ENCODE measurements around the gene TFR2. TPM values are rescaled to one million over a fixed set of nuclear protein-coding genes. Genes with fewer than 3 reads are reported as not detected.

Gene TFR2
- total RNA-seq, 1 donor from 2014 or later, result 0.25 TPM

DNA sequence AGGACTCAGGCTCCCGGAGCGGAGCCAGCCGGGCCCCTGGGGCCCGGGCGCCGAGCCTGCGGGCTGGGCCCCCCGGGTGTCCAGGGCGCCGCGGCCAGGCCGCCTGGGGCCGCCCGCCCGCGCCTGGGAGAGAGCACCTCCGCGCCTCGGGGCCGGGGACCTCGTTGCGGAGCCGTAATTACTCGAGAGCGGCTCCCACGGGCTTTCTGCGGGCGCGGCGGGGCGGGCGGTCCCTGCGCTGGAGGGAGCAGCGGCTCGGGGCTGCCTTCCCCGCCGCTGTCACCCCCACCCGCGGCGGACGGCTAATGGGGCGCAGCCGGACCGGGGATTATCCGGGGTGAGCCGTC lies 33.7 kb upstream of the TFR2 start:
- peaks cover 36% of the 10 kb centered on the region for H3K4me1 ChIP-seq
- DNase-seq (ENCODE audit: extremely low spot score in 2 of 2), result no peak
- no peaks in the 10 kb centered on the region for H3K9me3 ChIP-seq
- peak overlapping the region; percentile 94 to 99 for H3K4me3 ChIP-seq
- TF ChIP-seq POLR2A (IDR thresholded peaks at IDR 0.05) (no peak), CTCF (IDR thresholded peaks at IDR 0.05) (no peak), POLR2AphosphoS5 (IDR thresholded peaks at IDR 0.05; ENCODE audit: insufficient read depth in 1 of 2, low read depth in 1 of 2) (no peak)
- H3K27ac ChIP-seq, result peak overlapping the region; percentile 99
- intact Hi-C loops (cut with DNase I), result loop anchor here (5.0 to 10.0 kb wide), 2 partner anchors 73 to 200 kb away; partner anchors contain the start of genes PCOLCE and TSC22D4
- peaks cover 0 to 30% of the 10 kb centered on the region in 2 donors for H3K36me3 ChIP-seq
- no peaks in the 10 kb centered on the region for H3K27me3 ChIP-seq

- intact Hi-C loops (cut with DNase I), result loop anchor here (5.0 to 10.0 kb wide), 3 partner anchors 72 to 200 kb away; partner anchors contain the start of genes FBXO24, LRCH4, PCOLCE and TSC22D4
- TF ChIP-seq POLR2AphosphoS5 (IDR thresholded peaks at IDR 0.05; ENCODE audit: insufficient read depth in 1 of 2, low read depth in 1 of 2), result peak in 1 of 2 donors; percentile 28
- no peak for TF ChIP-seq CTCF (IDR thresholded peaks at IDR 0.05)
- H3K27ac ChIP-seq, result peak overlapping the region; percentile 99
- peak overlapping the region; percentile 94 to 99 for H3K4me3 ChIP-seq
- peaks cover 30% of the 10 kb centered on the region for H3K4me1 ChIP-seq
- H3K9me3 ChIP-seq, result no peaks in the 10 kb centered on the region
- peaks cover 0 to 30% of the 10 kb centered on the region in 2 donors for H3K36me3 ChIP-seq
- DNase-seq (ENCODE audit: extremely low spot score in 2 of 2), result no peak
- no peaks in the 10 kb centered on the region for H3K27me3 ChIP-seq
Observed at GRCh38 chr7:100674411-100675104, 33.2 kb upstream of the TFR2 start.

DNA sequence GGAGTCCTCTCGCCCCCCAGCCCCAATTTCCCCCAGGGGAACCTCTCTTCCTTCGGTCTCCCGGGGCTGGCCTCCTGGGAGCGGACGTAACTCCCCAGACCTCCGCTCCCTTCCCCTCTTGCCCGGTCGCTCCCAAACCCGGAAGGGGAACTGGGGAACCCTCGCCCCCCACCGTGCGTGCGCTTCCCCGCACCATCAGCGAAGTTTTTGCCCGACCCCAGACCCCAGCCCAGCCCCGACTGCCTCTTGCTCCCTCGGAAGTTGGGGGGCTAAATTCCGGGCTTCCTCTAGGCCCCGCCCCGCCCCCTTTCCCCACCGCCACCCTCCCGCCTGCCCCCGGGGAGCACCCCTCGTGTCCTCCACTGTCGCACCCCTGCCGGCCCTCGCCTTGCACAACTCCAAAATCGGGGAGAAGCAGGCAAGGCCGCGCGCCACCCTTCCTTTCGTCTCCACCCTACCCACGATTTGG lies 32.6 kb upstream of the TFR2 start:
- Histone ChIP-seq H3K4me1 (peaks cover 25% of the 10 kb centered on the region), H3K27me3 (no peaks in the 10 kb centered on the region), H3K36me3 (peaks cover 0 to 27% of the 10 kb centered on the region in 2 donors), H3K9me3 (no peaks in the 10 kb centered on the region), H3K27ac (peak overlapping the region; percentile 99), H3K4me3 (peak overlapping the region; percentile 94 to 99)
- no peak for TF ChIP-seq POLR2AphosphoS5 (IDR thresholded peaks at IDR 0.05; ENCODE audit: insufficient read depth in 1 of 2, low read depth in 1 of 2)
- TF ChIP-seq CTCF (IDR thresholded peaks at IDR 0.05), result no peak
- TF ChIP-seq POLR2A (IDR thresholded peaks at IDR 0.05), result no peak
- intact Hi-C loops (cut with DNase I), result loop anchor here (5.0 to 10.0 kb wide), 2 partner anchors 87 to 199 kb away; partner anchors contain the start of genes FBXO24, LRCH4 and TSC22D4
- DNase-seq (ENCODE audit: extremely low spot score in 2 of 2), result no peak

DNA sequence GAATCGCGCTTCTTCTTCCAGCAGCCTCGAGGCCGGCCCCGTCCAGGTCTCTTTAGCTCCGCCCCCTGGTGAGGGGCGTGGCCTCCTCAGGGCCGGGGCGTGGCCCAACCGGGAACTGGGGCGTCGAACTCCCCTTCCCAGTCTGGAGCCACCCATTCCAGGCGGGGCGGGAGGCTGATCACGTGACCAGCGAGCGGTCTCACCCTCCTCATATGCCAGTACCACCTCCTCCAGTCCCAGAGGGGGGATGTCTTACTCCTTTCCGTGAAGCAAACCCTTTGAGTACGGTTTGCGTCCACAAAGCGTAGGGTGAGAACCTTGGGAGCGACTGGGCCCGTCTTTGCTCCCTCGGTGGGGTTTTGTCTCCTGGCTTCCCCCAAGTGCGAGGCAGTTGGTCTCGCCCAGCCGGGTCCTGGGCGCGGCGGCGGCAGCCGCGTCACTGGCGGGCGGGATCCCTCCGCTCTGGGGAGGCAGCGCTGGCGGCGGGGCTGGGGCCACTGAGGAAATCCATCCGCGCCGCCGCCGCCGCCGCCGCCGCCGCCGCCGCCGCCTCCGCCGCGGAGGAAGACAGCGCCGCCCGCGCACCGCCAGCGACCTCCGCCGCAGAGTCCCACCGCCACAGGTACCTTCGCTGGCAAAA lies 32.1 kb upstream of the TFR2 start, which contains the start of gene GNB2:
GNB2 (plus strand) TSS at position 439 of the 640 bp plus-strand sequence. CDS start 2,526 bp downstream, outside the sequence.
- intact Hi-C loops (cut with DNase I), result loop anchor here (5.0 to 10.0 kb wide), 2 partner anchors 86 to 199 kb away; partner anchors contain the start of genes FBXO24, LRCH4 and TSC22D4
- Histone ChIP-seq H3K4me1 (peaks cover 19% of the 10 kb centered on the region), H3K36me3 (peaks cover 0 to 22% of the 10 kb centered on the region in 2 donors), H3K27ac (peak within 1 kb of the TSS; percentile 99), H3K27me3 (no peaks in the 10 kb centered on the region), H3K9me3 (no peaks in the 10 kb centered on the region), H3K4me3 (peak within 1 kb of the TSS; percentile 94 to 99)
- peak; percentile 22 to 94 for TF ChIP-seq POLR2A (IDR thresholded peaks at IDR 0.05)
- peak in 1 of 3 experiments; percentile 12 for TF ChIP-seq CTCF (IDR thresholded peaks at IDR 0.05)
- peak; percentile 95 to 96 for TF ChIP-seq POLR2AphosphoS5 (IDR thresholded peaks at IDR 0.05; ENCODE audit: insufficient read depth in 1 of 2, low read depth in 1 of 2)
- peak; percentile 100 for DNase-seq (ENCODE audit: extremely low spot score in 2 of 2)
